Fibroblast of lung (primary cell): ENCODE measurements around the gene PRKAG3. TPM values are rescaled to one million over a fixed set of nuclear protein-coding genes. Genes with fewer than 3 reads are reported as not detected.

ENCODE experiments used
- DNase-seq, 2 donors: peaks; one replicate each; pipeline versions ENCODE4 v3.0.0 to v3.0.0-alpha.2; 2010; ENCODE audit warnings: low read depth in 2 of 2
- H2AFZ ChIP-seq: 2 replicates; pipeline ENCODE4 v1.5.1; 2012; ENCODE audit warnings: low read length, control low read depth, inconsistent platforms
- H3K27ac ChIP-seq: 2 replicates; pipeline ENCODE4 v1.5.1; 2011; ENCODE audit warnings: low read length, control low read depth; ENCODE audit not compliant: insufficient read depth
- H3K27me3 ChIP-seq: 2 replicates; pipeline ENCODE4 v1.5.1; 2011; ENCODE audit warnings: mild to moderate bottlenecking, low read length; ENCODE audit not compliant: control insufficient read depth, insufficient read depth
- H3K36me3 ChIP-seq: 2 replicates; pipeline ENCODE4 v1.5.1; 2011; ENCODE audit warnings: low read length; ENCODE audit not compliant: control insufficient read depth, insufficient read depth
- H3K4me1 ChIP-seq: 2 replicates; pipeline ENCODE4 v1.5.1; 2011; ENCODE audit warnings: low read length; ENCODE audit not compliant: control insufficient read depth, insufficient read depth; ENCODE audit errors: extremely low read depth
- H3K4me2 ChIP-seq: 2 replicates; pipeline ENCODE4 v1.5.1; 2011; ENCODE audit warnings: low read length, control low read depth; ENCODE audit not compliant: insufficient read depth; ENCODE audit errors: extremely low read depth
- H3K4me3 ChIP-seq, 4 experiments: fragments of 200-600 bp in 1 of 4; sonication (generic) in 1 of 4; replicated peaks in 1 of 4; 2 replicates each; pipeline ENCODE4 v1.5.1; 2011 to 2016; ENCODE audit warnings: low read length in 4 of 4, low read depth in 3 of 4, mild to moderate bottlenecking in 3 of 4, control low read depth in 2 of 4, inconsistent platforms in 1 of 4, mixed read lengths in 1 of 4; ENCODE audit not compliant: insufficient read depth in 1 of 4; ENCODE audit errors: control extremely low read depth in 1 of 4
- H3K79me2 ChIP-seq: 2 replicates; pipeline ENCODE4 v1.5.1; 2012; ENCODE audit warnings: mild to moderate bottlenecking, low read length, inconsistent platforms; ENCODE audit not compliant: control insufficient read depth, insufficient read depth
- H3K9ac ChIP-seq: 2 replicates; pipeline ENCODE4 v1.5.1; 2011; ENCODE audit warnings: mild to moderate bottlenecking, low read length, control low read depth; ENCODE audit not compliant: insufficient read depth
- H3K9me3 ChIP-seq: 2 replicates; pipeline ENCODE4 v1.5.1; 2012; ENCODE audit warnings: low read depth, low read length; ENCODE audit not compliant: control insufficient read depth, insufficient read depth
- H4K20me1 ChIP-seq: 2 replicates; pipeline ENCODE4 v1.5.1; 2011; ENCODE audit warnings: low read length; ENCODE audit not compliant: control insufficient read depth, insufficient read depth; ENCODE audit errors: extremely low read depth
- CTCF ChIP-seq, 2 donors: IDR thresholded peaks in 1 of 2; conservative IDR thresholded peaks in 1 of 2; 1 replicate in 1 of 2; 2 replicates in 1 of 2; pipeline ENCODE4 v1.5.1; 2011 to 2012; ENCODE audit warnings: low read length in 2 of 2, control low read depth in 1 of 2, inconsistent platforms in 1 of 2, low read depth in 1 of 2, mild to moderate bottlenecking in 1 of 2
- EZH2 ChIP-seq: IDR thresholded peaks from 2 replicates; pipeline ENCODE4 v1.5.1; 2012; ENCODE audit warnings: low read length, control low read depth, mild to moderate bottlenecking; ENCODE audit errors: missing control alignments
- polyA plus RNA-seq, 2 donors: library from polyadenylated mRNA; depleted of rRNA in 1 of 2; stranded (reverse) in 1 of 2; unstranded in 1 of 2; fragments of >200 nt; gene quantifications; 2 replicates each; pipeline ENCODE4 v1.2.1, GENCODE V29; 2011 to 2012; ENCODE audit warnings: missing spikeins in 1 of 2
- total RNA-seq: library from RNA; depleted of rRNA; stranded (reverse); fragments of >200 nt; gene quantifications from 2 replicates; pipeline ENCODE4 v1.2.1, GENCODE V29; 2014

PRKAG3 gene
- total and polyA plus RNA-seq, 2 donors (not counting 1 experiment from before 2014, with no cell fraction given), result 0.33 TPM; not detected in 1

GRCh38 chr2:218867900-218868299, 36.3 kb upstream of the PRKAG3 start:
- Histone ChIP-seq H3K36me3 (no peaks in the 10 kb centered on the region), H3K27me3 (peaks cover 37% of the 10 kb centered on the region), H3K4me3 (no peak overlapping the region)

GRCh38 chr2:218865999-218866398, 34.4 kb upstream of the PRKAG3 start:
- no peak for DNase-seq
- no peak for TF ChIP-seq EZH2
- no peak for TF ChIP-seq CTCF (conservative IDR thresholded peaks at IDR 0.05 in 1 of 2, IDR thresholded peaks at IDR 0.05 in 1 of 2; ENCODE audit: low read depth in 1 of 2, low read length in 2 of 2)
- Histone ChIP-seq H3K79me2 (no peaks in the 10 kb centered on the region), H3K9me3 (no peaks in the 10 kb centered on the region), H3K27me3 (peaks cover 30% of the 10 kb centered on the region), H3K9ac (no peak overlapping the region), H3K4me1 (no peaks in the 10 kb centered on the region), H4K20me1 (no peaks in the 10 kb centered on the region), H3K4me2 (no peak overlapping the region), H3K4me3 (no peak overlapping the region), H2AFZ (no peak overlapping the region), H3K27ac (no peak overlapping the region), H3K36me3 (no peaks in the 10 kb centered on the region)

More at GRCh38 chr2:218867900-218868299, 36.3 kb upstream of the PRKAG3 start:
- no peaks in the 10 kb centered on the region for H3K9me3 ChIP-seq
- no peak overlapping the region for H3K9ac ChIP-seq
- no peaks in the 10 kb centered on the region for H4K20me1 ChIP-seq
- no peak overlapping the region for H2AFZ ChIP-seq
- no peaks in the 10 kb centered on the region for H3K4me1 ChIP-seq
- H3K27ac ChIP-seq, result no peak overlapping the region
- H3K79me2 ChIP-seq, result no peaks in the 10 kb centered on the region
- TF ChIP-seq CTCF (conservative IDR thresholded peaks at IDR 0.05 in 1 of 2, IDR thresholded peaks at IDR 0.05 in 1 of 2; ENCODE audit: low read depth in 1 of 2, low read length in 2 of 2) (no peak), EZH2 (no peak)
- no peak for DNase-seq
- H3K4me2 ChIP-seq, result no peak overlapping the region

GRCh38 chr2:218865396-218865795, 33.8 kb upstream of the PRKAG3 start:
- H3K36me3 ChIP-seq, result no peaks in the 10 kb centered on the region
- no peak overlapping the region for H3K9ac ChIP-seq
- no peaks in the 10 kb centered on the region for H3K79me2 ChIP-seq
- H3K27ac ChIP-seq, result no peak overlapping the region
- H3K4me2 ChIP-seq, result no peak overlapping the region
- no peak overlapping the region for H3K4me3 ChIP-seq
- no peaks in the 10 kb centered on the region for H3K4me1 ChIP-seq
- no peak for DNase-seq
- no peaks in the 10 kb centered on the region for H3K9me3 ChIP-seq
- H3K27me3 ChIP-seq, result peaks cover 30% of the 10 kb centered on the region
- no peak overlapping the region for H2AFZ ChIP-seq
- TF ChIP-seq EZH2, result no peak
- TF ChIP-seq CTCF (conservative IDR thresholded peaks at IDR 0.05 in 1 of 2, IDR thresholded peaks at IDR 0.05 in 1 of 2; ENCODE audit: low read depth in 1 of 2, low read length in 2 of 2), result no peak
- no peaks in the 10 kb centered on the region for H4K20me1 ChIP-seq
